ENCODE data around the gene CNPY1. TPM values are rescaled to one million over a fixed set of nuclear protein-coding genes. Genes with fewer than 3 reads are reported as not detected.

Gene CNPY1
- total and polyA plus RNA-seq, 2 donors (not counting 1 experiment from before 2014, with no cell fraction given): not detected

DNA sequence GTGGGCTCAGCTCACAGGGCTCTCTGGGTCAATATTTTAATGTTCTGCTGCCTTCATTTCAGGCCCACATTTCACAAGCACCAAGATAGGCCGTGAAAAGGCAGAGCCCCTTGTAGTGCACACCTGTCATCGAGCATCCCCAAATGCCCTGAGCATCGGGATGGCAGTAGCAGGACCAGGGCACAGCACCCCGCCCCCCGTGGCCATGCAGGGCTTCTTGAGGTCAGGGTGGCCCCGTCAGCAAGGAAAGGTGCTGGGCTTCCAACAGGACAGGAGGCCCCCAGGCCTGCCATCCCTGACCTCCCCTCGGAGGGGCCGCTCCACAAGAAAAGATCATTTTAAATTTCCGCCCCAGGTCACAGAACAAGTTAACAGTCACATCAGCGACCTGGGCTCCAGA is 2.9 kb upstream of the CNPY1 start:
- DNase-seq: no peak
- intact Hi-C loops (cut with micrococcal nuclease): no loop called here
- Histone ChIP-seq H3K36me3 (replicated peaks in 1 of 2; ENCODE audit: control extremely low read depth in 1 of 2, control insufficient read depth in 1 of 2, extremely low read depth in 1 of 2, insufficient read depth in 2 of 2, low read length in 1 of 2) (no peaks in the 10 kb centered on the region), H3K27ac (ENCODE audit: low read length in 2 of 2) (no peak overlapping the region), H2AFZ (ENCODE audit: insufficient read depth, low read depth, low read length, poor library complexity, severe bottlenecking) (no peak overlapping the region), H3K4me1 (ENCODE audit: control insufficient read depth in 2 of 2, insufficient read depth in 2 of 2, low read length in 2 of 2) (no peaks in the 10 kb centered on the region), H4K20me1 (ENCODE audit: control insufficient read depth, insufficient read depth, low read length, poor library complexity, severe bottlenecking) (no peaks in the 10 kb centered on the region), H3K79me2 (ENCODE audit: control insufficient read depth, insufficient read depth, low read length) (no peaks in the 10 kb centered on the region), H3K4me3 (ENCODE audit: control extremely low read depth in 1 of 5, extremely low read depth in 1 of 5, insufficient read depth in 1 of 5, low read depth in 2 of 5, low read length in 4 of 5) (no peak overlapping the region), H3K4me2 (replicated peaks; ENCODE audit: low read depth, low read length, poor library complexity, severe bottlenecking) (no peak overlapping the region), H3K9me3 (ENCODE audit: control extremely low read depth in 1 of 3, control insufficient read depth in 2 of 3, insufficient read depth in 1 of 3, low read length in 2 of 3) (peaks cover 0 to 8% (median 0%) of the 10 kb centered on the region in 3 donors), H3K9ac (ENCODE audit: low read length) (no peak overlapping the region), H3K27me3 (replicated peaks in 1 of 4; ENCODE audit: control extremely low read depth in 1 of 4, control insufficient read depth in 3 of 4, insufficient read depth in 4 of 4, low read length in 3 of 4) (peaks cover 0 to 5% (median 2%) of the 10 kb centered on the region in 4 experiments)
- TF ChIP-seq, protein P1, sequence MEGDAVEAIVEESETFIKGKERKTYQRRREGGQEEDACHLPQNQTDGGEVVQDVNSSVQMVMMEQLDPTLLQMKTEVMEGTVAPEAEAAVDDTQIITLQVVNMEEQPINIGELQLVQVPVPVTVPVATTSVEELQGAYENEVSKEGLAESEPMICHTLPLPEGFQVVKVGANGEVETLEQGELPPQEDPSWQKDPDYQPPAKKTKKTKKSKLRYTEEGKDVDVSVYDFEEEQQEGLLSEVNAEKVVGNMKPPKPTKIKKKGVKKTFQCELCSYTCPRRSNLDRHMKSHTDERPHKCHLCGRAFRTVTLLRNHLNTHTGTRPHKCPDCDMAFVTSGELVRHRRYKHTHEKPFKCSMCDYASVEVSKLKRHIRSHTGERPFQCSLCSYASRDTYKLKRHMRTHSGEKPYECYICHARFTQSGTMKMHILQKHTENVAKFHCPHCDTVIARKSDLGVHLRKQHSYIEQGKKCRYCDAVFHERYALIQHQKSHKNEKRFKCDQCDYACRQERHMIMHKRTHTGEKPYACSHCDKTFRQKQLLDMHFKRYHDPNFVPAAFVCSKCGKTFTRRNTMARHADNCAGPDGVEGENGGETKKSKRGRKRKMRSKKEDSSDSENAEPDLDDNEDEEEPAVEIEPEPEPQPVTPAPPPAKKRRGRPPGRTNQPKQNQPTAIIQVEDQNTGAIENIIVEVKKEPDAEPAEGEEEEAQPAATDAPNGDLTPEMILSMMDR (IDR thresholded peaks at IDR 0.05): no peak
- 82% methylated on average over 6 of the region's 10 CpGs for WGBS (ENCODE audit: insufficient coverage)
- CTCF ChIA-PET: no interaction called here
- no peaks in the 10 kb centered on the region for H3K9me3 Mint-ChIP-seq (ENCODE audit: insufficient read depth)
- no peak for ATAC-seq (ENCODE audit: low read depth)
- peaks cover 7% of the 10 kb centered on the region for H3K27me3 Mint-ChIP-seq
- no peak overlapping the region for H3K4me3 Mint-ChIP-seq
- H3K27ac Mint-ChIP-seq: no peak overlapping the region
- POLR2A ChIA-PET: no interaction called here
- H3K4me1 Mint-ChIP-seq: no peaks in the 10 kb centered on the region

DNA sequence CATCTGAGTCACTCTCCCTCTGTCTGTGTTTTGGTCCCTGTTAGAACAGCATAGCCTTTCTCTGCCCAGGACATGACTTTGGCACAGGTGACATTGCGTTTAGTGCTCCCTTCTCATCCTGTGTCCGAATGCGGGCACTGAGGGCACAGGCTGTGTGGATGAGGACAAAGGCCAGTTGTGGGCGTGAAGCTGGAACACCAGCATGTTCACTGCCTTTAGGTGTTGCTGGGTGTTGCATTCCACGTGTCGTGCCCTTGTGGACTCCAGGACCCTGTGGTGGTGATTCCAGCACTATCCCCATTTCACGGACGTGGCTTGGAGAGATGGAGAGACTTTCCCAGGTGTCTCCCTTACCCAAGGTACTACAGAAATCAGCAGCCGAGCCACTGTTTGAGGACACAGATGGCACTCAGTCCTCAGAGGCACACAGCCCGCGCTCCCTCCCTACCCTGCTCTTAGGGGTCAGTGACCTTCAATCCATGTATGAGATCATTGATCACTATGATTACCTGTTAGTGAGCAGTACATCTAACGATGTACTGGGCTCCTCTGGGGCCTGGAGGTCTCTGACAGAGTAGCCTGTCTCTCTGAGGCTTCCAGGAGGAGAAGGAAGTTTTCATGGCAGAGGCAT is 917 bp upstream of the CNPY1 start:
- no peak overlapping the region for H3K27ac ChIP-seq (ENCODE audit: low read length in 2 of 2)
- H2AFZ ChIP-seq (ENCODE audit: insufficient read depth, low read depth, low read length, poor library complexity, severe bottlenecking): no peak overlapping the region
- no peaks in the 10 kb centered on the region for H3K36me3 ChIP-seq (replicated peaks in 1 of 2; ENCODE audit: control extremely low read depth in 1 of 2, control insufficient read depth in 1 of 2, extremely low read depth in 1 of 2, insufficient read depth in 2 of 2, low read length in 1 of 2)
- no peak overlapping the region for H3K27ac Mint-ChIP-seq
- H3K27me3 Mint-ChIP-seq: peaks cover 9% of the 10 kb centered on the region
- no peak overlapping the region for H3K9ac ChIP-seq (ENCODE audit: low read length)
- ChIA-PET POLR2A (no interaction called here), CTCF (no interaction called here)
- intact Hi-C loops (cut with micrococcal nuclease): no loop called here
- H3K79me2 ChIP-seq (ENCODE audit: control insufficient read depth, insufficient read depth, low read length): no peaks in the 10 kb centered on the region
- H3K9me3 Mint-ChIP-seq (ENCODE audit: insufficient read depth): no peaks in the 10 kb centered on the region
- H3K9me3 ChIP-seq (ENCODE audit: control extremely low read depth in 1 of 3, control insufficient read depth in 2 of 3, insufficient read depth in 1 of 3, low read length in 2 of 3): peaks cover 0 to 3% (median 0%) of the 10 kb centered on the region in 3 donors
- no peak overlapping the region for H3K4me3 Mint-ChIP-seq
- H3K27me3 ChIP-seq (replicated peaks in 1 of 4; ENCODE audit: control extremely low read depth in 1 of 4, control insufficient read depth in 3 of 4, insufficient read depth in 4 of 4, low read length in 3 of 4): peaks cover 0 to 3% (median 1%) of the 10 kb centered on the region in 4 experiments
- WGBS (ENCODE audit: insufficient coverage): 91% methylated on average over 12 of the region's 12 CpGs
- H3K4me1 Mint-ChIP-seq: no peaks in the 10 kb centered on the region
- no peak overlapping the region for H3K4me2 ChIP-seq (replicated peaks; ENCODE audit: low read depth, low read length, poor library complexity, severe bottlenecking)
- H4K20me1 ChIP-seq (ENCODE audit: control insufficient read depth, insufficient read depth, low read length, poor library complexity, severe bottlenecking): no peaks in the 10 kb centered on the region
- no peak for DNase-seq
- no peak for ATAC-seq (ENCODE audit: low read depth)
- no peak for TF ChIP-seq EZH2 (IDR thresholded peaks at IDR 0.05; ENCODE audit: borderline replicate concordance, insufficient read depth, low read depth, low read length, poor library complexity, severe bottlenecking)
- TF ChIP-seq, protein P1 (IDR thresholded peaks at IDR 0.05): no peak
- H3K4me3 ChIP-seq (ENCODE audit: control extremely low read depth in 1 of 5, extremely low read depth in 1 of 5, insufficient read depth in 1 of 5, low read depth in 2 of 5, low read length in 4 of 5): no peak overlapping the region
- H3K4me1 ChIP-seq (ENCODE audit: control insufficient read depth in 2 of 2, insufficient read depth in 2 of 2, low read length in 2 of 2): no peaks in the 10 kb centered on the region
